Stimulated activated CD4-positive, alpha-beta T cell treated with anti-CD3 and anti-CD28 coated beads, Interleukin-1b, Interleukin-23, amount 100 ng/mL, for 4 hours (primary cell): ENCODE data around the gene COX6B1.
"Not testable (repeated sequence)": the region's sequence is repeated elsewhere in the genome, so short reads cannot be mapped to it uniquely, and the experiment has no call there.

Experiments used
- DNase-seq, 2 donors: peaks; one replicate each; pipeline ENCODE4 v3.0.0-alpha.2; 2020; ENCODE audit warnings: low read depth in 2 of 2

The COX6B1 gene, protein sequence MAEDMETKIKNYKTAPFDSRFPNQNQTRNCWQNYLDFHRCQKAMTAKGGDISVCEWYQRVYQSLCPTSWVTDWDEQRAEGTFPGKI

DNA sequence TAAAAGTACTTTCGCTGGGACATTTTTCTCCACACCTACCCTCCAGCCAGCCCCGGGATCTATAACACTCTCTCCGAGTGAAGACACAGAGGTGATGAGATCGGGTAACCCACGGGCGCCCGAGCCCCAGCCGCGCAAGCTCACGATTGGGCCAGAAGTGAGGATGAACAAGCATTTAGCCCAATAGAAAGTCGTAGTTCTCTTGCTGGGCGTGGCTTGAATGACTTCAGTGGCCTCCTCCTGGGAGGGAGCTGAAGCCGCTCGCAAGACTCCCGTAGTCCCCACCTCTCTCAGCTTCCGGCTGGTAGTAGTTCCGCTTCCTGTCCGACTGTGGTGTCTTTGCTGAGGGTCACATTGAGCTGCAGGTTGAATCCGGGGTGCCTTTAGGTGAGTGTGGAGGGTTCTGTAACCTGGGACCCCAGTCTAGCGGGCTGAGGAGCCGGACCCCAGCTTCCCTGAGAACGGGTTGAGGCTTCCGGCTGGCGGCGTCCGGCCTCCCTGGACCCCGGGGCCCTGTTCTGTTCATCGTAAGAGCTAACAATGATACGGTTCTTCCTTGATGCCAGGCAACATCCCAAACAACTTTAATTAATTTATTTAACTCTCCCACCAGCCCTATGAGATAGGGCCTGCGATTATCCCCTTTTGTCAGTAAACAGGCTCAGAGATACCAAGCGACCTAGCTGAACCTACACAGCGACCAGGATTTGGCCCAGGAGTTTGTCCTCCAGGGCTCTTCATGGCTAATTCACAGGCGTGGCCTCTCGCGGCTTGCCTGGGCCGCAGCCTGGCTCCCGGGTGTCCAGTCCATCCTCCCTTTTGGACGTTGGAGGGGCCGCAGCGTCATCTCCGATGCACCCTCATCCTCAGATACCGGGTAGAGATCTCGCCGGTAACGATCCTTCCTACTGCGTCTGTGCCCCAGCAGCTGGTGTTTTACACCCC is at the start of gene COX6B1:
Gene COX6B1, plus strand, starts transcription at position 307 of the 945 bp plus-strand sequence. CDS start 2,921 bp downstream, outside the sequence.
- peak; percentile 72 to 84 for DNase-seq

DNA sequence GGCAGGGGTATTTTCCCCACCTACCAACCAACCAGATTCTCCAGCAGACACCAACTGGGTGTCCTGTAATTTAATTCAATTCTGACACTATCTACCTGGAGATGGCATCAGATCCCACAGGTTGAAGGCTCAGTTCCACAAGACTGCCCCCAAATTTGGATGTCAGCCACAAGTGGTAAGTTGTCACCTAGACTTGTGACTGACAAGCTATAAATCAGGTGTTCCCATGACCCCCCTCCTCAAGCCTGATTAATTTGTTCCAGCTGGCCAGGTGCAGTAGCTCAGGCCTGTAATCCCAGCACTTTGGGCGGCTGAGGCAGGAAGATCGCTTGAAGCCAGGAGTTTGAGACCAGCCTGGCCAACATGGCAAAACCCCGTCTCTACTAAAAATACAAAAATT is 46.2 kb upstream of the COX6B1 start:
- no peak for DNase-seq

DNA sequence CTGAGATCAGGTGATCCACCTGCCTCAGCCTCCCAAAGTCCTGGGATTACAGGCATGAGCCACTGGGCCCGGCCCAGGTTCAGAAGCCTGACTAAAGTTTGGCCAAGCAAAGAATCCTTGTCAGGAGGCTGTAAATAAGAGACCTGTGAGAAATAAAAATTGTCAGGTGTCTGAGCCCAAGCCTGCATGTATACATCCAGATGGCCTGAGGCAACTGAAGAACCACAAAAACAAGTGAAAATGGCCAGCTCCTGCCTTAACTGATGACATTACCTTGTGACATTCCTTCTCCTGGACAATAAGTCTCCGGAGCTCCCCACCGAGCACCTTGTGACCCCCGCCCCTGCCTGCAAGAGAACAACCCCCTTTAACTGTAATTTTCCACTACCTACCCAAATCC is 43.7 kb upstream of the COX6B1 start:
- not testable (repeated sequence) for DNase-seq

DNA sequence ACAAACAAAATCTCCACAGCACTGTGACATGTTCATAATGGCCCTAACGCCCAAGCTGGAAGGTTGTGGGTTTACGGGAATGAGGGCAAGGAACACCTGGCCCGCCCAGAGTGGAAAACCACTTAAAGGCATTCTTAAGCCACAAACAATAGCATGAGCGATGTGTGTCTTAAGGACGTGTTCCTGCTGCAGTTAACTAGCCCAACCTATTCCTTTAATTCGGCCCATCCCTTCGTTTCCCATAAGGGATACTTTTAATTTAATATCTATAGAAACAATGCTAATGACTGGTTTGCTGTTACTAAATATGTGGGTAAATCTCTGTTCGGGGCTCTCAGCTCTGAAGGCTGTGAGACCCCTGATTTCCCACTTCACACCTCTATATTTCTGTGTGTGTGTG is 41.0 kb upstream of the COX6B1 start:
- DNase-seq = not testable (repeated sequence)

DNA sequence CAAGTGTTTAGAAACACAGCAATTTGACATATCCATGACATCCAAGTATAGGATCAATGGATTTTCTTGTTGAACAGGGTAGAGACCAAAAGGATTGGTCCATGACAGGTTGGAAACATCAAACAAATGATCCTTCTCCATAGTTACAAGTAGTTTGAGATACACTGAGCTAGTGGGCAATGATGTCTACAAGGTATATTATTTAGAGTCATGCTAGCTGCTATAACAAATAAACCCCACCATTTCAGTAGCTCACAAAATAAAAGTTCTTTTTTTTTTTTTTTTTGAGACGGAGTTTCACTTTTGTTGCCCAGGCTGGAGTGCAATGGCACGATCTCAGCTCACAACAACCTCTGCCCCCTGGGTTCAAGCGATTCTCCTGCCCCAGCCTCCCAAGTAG is 40.5 kb upstream of the COX6B1 start:
- no peak for DNase-seq

DNA sequence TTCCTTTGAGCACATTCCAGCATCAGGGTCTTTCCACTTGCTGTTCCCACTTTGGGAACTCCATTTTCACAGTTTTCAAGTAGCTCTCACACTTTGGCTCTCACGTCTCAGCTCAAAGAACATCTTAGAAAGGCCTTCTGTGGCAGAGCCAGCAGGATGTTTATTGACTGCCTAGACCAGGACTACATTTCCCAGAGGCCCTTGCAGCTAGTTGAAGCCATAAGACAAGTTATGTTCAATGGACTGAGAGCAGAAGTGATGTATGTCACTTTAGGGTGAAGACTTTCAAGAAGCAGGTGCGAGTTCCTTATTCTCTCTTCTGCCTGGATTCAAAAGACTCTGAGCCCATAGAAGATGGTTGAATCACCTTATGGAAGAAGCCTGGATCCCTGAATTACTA is 39.9 kb upstream of the COX6B1 start:
- no peak for DNase-seq

DNA sequence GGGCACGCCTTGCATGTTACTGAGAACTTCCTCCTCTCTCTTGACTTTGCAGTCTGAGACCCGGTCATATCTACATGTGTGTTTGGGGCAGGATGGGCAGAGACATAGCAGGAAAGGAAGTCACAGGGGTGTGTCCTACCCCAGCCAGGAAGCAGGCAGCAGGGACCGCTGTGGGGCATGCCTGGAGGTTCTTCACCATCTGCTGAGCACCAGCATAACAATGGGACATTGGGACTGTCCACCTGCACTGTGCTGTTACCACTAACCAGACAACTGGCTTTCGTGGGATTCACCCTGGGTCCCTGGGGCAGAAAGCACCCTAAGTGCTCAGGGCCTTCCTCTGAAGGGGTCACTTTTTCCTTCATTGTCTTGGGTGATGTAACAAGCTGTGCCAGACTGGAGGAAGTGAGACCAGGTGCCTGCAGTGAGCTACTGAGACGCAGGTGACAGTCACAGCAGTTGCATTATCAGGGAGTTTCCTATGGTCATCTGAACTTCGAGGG is 38.2 kb upstream of the COX6B1 start:
- DNase-seq = no peak

DNA sequence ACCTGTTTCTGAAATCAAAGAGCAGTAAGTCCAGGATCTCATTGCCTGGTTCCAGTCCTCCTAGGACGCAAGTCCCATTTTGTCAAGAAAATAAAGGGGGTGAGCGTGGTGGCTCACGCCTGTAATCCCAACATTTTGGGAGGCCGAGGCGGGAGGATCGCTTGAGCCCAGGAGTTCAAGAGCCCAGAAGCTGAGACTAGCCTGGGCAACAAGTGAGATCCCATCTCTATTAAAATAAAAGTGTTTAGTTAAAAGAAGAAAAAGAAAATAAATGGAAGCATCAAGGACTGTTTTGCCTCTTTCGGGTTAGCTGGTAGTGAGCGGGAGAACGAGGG is 35.9 kb upstream of the COX6B1 start:
- no peak for DNase-seq

DNA sequence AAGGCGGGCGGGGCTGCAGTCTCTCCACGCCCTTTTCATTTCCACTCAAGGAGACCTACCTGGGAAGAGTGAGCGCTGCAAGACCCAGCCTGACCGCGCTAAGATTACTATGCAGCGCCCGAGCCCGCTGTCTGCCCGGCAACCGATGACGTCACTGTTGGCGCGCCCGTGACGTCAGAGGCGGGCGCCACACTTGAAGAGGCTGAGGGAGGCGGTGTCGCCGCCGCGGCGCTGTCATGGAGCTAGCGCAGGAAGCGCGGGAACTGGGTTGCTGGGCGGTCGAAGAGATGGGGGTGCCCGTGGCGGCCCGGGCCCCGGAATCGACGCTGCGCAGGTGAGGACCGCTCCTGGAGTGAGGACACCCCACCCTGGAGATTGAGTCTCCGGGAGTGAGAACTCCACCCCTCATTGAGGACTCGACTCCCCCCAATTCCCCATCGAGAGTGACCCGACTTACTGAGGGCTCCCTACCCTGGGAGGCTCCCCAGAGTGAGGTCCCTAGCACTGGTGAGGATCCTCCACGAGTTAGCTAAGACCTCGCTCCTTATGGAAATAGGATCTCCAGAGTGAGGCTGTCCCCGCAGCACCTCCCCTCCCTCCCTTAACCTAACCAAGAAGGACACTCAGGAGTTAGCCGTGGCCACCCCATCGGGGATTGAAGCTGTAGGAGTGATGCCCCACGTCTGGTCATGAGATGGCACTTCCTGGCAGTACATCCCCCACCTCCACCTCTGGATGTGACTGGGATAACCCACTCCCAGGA is 35.4 kb upstream of the COX6B1 start, which contains the start of gene HAUS5:
Gene HAUS5, plus strand, starts transcription at position 177 of the 763 bp plus-strand sequence. Its CDS starts 60 bp downstream, at position 237.
- DNase-seq = peak; percentile 95

DNA sequence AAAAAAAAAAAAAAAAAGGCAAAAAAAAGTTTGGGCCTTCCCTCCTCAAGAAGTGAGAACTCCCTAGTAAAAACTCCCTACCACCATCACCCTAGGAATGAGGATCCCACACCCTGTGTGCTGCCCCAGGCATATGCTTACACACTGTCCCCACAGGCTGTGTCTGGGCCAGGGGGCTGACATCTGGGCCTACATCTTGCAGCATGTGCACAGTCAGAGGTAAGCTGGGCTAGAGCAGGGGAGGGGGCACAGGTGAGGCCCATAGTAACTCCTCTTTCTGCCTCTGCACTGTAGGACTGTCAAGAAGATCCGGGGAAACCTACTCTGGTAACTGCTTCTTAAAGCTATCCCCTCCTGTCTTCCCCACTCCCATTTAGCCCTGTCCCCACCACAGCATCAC is 34.5 kb upstream of the COX6B1 start:
- DNase-seq = no peak

DNA sequence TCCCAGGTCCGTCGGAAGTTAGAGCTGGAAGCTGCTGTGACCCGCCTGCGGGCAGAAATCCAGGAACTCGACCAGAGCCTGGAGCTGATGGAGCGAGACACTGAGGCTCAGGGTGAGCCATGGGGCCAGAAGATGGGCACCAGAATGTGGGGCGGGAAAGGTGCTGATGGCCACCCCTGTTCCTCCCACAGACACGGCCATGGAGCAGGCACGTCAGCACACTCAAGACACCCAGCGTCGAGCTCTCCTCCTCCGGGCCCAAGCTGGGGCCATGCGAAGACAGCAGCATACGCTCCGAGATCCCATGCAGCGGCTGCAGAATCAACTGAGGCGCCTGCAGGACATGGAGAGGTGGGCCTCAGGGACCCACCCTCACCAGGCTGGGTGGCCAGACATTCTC is 33.1 kb upstream of the COX6B1 start:
- DNase-seq = no peak

DNA sequence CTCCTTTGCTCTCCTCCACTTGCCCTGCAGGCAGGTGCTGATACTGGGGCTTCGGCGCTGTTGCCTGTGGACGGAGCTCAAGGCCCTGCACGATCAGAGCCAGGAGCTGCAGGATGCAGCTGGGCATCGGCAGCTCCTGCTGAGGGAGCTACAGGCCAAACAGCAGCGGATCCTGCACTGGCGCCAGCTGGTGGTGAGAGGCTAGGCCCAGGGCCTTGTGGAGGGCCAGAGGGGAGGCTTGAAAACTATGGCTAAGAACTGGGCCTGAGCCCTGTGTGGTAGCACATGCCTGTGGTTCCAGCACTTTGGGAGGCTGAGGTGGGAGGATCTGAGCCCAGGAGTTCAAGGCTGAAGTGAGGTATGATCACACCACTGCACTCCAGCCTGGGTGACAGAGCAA is 29.3 kb upstream of the COX6B1 start:
- DNase-seq = no peak

DNA sequence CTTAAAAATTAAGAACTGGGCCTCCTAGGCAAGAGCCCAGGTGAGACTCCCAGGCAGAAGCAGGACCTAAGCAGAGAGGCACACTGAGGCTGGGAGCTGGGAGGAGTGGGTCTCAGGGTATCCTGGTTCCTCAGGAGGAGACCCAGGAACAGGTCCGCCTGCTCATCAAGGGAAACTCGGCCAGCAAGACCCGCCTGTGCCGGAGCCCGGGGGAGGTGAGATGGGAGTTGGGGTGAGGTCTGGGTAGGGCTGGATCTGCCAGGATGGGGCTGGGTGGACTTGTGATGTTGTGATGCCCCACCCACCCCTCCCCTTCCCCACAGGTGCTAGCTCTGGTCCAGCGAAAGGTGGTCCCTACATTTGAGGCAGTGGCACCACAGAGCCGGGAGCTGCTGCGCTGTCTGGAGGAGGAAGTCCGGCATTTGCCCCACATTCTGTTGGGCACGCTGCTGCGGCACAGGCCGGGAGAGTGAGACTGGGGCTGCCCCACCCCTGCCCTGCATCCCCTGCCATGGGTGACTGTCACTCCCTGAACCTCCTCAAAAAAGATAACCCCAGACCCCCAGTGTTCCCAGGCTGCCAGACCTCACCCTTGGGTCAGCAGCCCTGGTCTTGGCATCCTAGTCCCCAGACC is 28.7 kb upstream of the COX6B1 start:
- no peak for DNase-seq

DNA sequence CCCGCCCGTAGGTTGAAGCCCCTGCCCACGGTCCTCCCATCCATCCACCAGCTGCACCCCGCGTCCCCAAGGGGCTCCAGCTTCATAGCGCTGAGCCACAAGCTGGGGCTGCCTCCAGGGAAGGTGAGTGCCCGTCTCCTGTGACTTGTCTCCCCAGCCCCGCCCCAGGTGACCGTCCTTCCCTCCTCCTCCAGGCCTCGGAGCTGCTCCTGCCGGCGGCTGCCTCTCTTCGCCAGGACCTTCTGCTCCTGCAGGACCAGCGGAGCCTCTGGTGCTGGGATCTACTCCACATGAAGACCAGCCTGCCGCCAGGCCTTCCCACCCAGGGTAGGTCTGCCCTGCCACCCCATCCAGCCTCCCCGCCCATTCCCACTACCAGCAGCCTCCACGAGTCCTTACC is 28.1 kb upstream of the COX6B1 start:
- no peak for DNase-seq

DNA sequence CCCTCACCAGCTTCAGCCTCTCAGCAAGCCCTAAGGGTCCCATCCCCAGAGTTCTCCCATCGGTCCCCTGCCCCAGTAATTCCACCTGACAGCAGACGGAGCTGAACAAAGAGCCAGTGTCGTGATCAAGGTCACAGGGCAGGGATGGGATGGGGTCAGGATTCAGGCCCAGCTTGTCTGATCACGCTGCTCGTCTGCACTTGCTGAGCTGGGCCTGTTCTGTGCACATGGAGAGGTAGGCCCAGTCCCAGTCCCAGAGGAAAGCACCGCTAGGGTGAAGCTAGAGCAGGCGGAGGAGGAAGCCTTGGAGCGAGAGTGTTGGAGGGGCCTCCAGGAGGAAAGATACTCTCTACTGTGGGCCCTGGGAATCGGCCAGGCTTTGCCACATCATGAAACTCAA is 26.4 kb upstream of the COX6B1 start:
- DNase-seq = no peak

DNA sequence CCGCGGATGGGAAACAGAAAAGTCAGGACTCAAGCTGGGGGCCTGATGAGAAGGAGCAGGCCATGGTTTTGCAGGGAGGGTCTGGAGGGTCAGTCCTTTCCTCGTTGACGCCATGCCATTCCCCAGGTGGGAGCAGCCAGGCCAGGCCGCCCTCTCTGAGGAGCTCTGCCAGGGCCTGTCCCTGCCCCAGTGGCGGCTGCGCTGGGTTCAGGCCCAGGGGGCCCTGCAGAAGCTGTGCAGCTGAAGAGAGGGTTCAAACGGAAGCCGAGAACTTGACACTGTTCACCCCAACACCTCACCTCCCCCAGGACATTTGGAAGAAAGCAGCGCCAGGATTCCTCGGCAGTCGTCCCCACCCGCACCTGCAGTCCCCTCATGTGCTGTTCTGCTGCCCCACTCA is 25.4 kb upstream of the COX6B1 start:
- DNase-seq = no peak

DNA sequence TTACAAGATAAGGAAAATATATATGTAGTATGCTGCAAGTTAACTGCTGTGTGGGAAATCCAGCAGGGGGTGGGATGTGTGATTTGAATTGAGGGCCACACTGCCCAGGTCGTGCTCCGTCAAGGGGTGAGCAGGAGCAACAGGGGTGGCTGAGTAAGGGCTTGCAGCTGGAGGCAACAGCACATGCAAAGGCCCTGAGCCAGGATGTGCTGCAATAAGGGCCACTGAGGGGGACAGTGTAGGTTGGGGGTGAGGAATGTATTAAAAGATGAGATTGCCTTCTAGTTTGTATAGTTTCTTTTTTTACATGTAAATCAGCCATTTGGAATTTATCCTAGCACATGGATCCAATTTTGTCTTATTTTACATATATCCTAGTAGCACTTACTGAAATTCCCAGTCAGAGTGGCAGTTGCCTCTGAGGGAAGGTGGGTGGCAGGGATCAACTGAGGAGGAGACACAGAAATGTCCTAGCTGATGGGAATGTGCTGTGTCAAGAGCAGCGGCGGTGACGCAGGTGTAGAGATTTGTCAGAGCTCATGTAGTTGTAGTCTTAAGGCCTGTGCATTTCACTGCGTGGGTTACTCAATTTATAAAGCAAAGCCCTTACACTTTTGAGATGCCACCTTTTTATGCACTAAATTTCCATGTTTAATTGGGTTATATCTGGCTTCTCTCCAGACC is 24.7 kb upstream of the COX6B1 start:
- DNase-seq = no peak

DNA sequence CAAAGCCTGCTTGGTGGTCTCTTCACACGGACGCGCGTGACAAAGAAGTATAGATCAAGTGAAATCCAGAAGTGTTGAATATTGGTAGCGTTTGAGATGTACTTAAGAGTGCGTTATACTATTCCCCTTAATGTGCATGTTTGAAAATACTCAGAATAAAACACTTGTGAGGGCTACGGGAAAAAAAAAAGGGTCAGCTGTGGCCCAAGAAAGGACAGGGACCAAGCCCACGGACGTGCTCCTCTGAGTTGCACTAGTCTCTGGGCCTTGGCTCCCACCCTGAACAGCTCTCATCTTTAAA is 19.9 kb upstream of the COX6B1 start:
- no peak for DNase-seq

DNA sequence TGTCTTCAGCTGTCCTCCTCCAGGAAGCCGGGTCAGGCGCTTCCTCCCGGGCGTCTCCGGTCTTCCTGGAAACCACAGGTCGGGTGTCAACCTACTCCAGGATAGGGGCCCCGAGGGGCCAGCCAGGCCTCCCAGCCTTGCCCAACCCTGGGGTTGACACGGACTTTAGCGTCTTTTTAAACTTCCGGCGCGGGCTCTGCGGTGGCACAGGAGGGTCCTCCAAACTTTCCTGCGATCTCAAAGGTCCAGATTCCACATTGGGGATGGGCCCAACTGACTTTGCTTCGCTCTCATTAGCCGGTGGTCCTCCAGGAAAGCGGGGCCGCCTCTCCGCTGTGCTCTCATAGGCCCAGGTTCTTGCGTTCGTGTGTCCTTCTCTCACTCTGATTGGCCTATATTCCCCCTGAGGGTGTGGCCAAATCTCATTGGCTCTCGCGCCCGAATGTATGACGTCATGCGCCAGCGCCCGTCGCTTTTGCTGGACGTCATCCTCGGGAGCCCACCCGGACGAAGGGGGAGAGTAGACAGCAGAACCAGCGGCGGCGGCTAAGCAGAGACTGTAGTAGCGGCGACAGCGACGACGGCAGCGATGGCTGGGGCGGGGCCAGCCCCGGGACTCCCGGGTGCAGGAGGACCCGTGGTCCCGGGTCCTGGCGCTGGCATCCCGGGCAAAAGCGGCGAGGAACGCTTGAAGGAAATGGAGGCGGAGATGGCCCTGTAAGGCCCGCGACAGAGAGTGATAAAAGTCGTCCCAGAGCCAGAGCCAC is 19.4 kb upstream of the COX6B1 start, which contains the start of gene RBM42:
Gene RBM42, plus strand, starts transcription at position 472 of the 767 bp plus-strand sequence. Its CDS starts 118 bp downstream, at position 590.
- DNase-seq = peak; percentile 93 to 94

DNA sequence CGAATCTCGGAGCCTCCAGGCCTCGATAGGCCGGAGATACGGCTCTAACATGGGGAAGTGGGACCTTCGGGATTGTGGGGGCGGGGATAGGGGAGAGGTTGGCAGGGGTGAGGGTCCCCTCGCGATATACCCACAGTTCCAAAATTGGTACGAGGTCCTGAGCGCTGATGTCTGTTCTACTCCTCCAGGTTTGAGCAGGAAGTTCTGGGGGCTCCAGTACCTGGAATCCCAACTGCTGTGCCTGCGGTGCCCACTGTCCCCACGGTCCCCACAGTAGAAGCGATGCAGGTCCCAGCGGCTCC is 18.8 kb upstream of the COX6B1 start:
- no peak for DNase-seq
